T-helper 1 cell treated with Interleukin-12 subunit alpha and Interleukin-12 subunit beta and Interleukin-4 antibody, amounts not matched to agents 30 ng/mL and 1 ng/mL, for 36 hours (primary cell): ENCODE data around the gene RAD52. TPM values are rescaled to one million over a fixed set of nuclear protein-coding genes. Genes with fewer than 3 reads are reported as not detected.
"Not testable (repeated sequence)": the region's sequence is repeated elsewhere in the genome, so short reads cannot be mapped to it uniquely, and the experiment has no call there.

Experiments used
- intact Hi-C: fragments of 100-400 bp; cut with micrococcal nuclease; formaldehyde crosslinking; loops from one replicate; pipeline ENCODE4 v1.15.1; 2024
- total RNA-seq: library from RNA; stranded (reverse); gene quantifications from 2 replicates; pipeline ENCODE4 v1.2.3, GENCODE V29; 2022

The RAD52 gene
- total RNA-seq, 1 donor from 2014 or later = 17.7 TPM

- intact Hi-C loops = no loop called here
Observed at GRCh38 chr12:968545-968944, 19.1 kb upstream of the RAD52 start.

DNA sequence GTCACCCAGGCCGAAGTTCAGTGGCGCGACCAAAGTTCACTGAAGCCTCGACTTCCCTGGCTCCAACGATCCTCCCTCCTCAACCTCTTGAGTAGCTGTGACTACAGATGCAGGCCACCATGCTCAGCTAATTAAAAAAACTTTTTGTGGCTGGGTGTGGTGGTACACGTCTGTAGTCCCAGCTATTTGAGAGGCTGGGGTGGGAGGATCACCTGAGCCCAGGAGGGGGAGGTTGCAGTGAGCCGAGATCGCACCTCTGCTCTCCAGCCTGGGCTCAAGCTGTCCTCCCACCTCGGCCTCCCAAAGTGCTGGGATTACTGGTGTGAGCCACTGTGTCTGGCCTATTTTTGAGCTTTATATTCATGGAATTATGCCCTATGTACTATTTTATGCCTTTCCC, 18.1 kb upstream of the RAD52 start:
- intact Hi-C loops = no loop called here

- intact Hi-C loops = no loop called here
Observed at GRCh38 chr12:966724-967123, 17.2 kb upstream of the RAD52 start.

- intact Hi-C loops = no loop called here
Observed at GRCh38 chr12:958588-959123, 9.2 kb upstream of the RAD52 start.

GRCh38 chr12:955939-956338, 6.4 kb upstream of the RAD52 start:
- intact Hi-C loops = no loop called here

DNA sequence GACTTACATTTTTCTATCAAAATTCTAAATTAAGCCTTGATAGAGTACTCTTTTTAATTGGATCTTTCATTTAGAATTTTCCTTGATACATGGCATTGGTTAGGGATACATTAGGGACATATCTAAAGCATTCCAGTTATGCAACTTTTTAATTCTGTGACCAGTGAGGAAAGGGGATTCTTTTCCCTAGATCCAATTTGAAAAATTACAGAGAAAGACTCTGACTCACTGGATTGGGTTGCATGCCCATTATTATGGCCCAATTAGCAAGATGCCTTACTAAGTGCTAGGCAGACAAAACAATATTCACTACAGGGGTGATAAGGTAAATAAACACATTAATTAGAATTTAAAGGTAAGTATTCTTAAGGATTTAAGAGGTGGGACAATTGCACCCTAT, 5.2 kb upstream of the RAD52 start:
- intact Hi-C loops = no loop called here

- intact Hi-C loops = no loop called here
Observed at GRCh38 chr12:953776-954175, 4.3 kb upstream of the RAD52 start.

DNA sequence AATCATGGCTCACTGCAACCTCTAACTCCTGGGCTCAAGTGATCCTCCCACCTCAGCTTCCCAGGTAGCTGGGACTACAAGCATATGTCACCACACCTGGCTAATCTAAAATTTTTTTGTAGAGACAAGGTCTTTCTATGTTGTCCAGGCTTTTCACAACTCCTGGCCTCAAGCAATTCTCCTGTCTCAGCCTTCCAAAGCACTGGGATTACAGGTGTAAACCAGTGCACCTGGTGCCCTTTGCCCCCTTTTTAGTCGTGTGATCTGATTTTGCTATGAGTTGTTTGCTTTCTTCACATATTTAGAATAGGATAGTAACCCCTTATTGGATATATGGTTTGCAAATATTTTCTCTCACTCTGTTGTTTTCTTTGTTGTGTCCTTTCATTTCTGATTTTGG, 1.7 kb upstream of the RAD52 start:
- intact Hi-C loops = no loop called here

DNA sequence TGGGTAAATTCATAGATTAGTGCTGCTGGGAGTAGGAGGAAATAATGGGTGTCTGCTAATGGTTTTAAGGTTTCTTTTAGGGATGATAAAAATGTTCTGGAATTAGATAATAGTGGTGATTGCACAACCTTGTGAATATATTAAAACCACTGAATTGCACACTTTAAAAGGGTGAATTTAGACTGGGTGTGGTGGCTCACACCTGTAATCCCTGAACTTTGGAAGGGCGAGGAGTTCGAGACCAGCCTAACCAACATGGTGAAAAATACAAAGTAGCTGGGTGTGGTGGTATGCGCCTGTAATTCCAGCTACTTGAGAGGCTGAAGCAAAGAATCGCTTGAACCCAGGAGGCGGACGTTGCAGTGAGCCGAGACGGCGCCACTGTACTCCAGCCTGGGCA, 1.3 kb downstream of the RAD52 start:
- intact Hi-C loops = loop anchor here (2.0 to 5.0 kb wide), 5 partner anchors 41 to 743 kb away; partner anchors contain the start of genes ADIPOR2 and B4GALNT3

DNA sequence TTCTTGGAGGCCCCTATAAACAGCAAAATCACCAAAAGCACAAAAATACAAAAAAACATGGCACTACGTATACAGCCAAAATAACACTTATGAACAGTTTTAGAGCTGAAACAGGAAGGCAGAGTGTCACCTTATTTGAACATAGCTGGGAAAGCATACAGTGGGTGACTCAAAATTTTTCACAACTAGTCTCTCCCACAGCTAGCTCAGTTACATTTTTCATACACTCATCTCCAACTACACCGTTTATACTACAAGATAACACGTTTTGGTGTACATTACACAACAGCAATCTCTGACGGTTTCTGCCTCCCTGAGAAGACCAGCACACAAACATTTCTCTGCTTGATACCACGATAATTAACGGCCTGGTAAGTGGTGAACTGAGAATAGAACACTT, 2.9 kb downstream of the RAD52 start:
- intact Hi-C loops = loop anchor here (5.0 kb wide), 2 partner anchors 39 to 146 kb away; no protein-coding TSS in a partner anchor

GRCh38 chr12:946212-946611, 3.3 kb downstream of the RAD52 start:
- intact Hi-C loops = loop anchor here (5.0 kb wide), 2 partner anchors 39 to 146 kb away; no protein-coding TSS in a partner anchor

- intact Hi-C loops = no loop called here
Observed at GRCh38 chr12:944211-944610, 5.3 kb downstream of the RAD52 start.

DNA sequence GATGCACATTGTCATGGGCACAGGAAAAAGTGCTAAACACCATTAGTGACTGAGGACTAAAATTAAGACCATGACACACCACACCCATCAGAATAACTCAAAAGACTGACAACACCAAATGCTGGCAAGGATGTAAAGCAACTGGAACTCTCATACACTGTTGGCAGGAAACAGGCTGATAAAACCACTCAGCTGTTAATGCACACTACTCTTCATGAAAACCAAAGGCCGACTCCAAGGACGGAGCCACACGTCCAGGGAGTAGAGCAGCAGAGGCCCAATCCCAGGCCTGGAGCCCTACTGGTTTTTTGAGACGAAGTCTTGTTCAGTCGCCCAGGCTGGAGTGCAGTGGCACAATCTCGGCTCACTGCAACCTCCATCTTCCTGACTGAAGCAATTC, 6.4 kb downstream of the RAD52 start:
- intact Hi-C loops = no loop called here

- intact Hi-C loops = no loop called here
Observed at GRCh38 chr12:938810-939209, 10.7 kb downstream of the RAD52 start.

GRCh38 chr12:936377-937345, 12.8 kb downstream of the RAD52 start:
- intact Hi-C loops = no loop called here

DNA sequence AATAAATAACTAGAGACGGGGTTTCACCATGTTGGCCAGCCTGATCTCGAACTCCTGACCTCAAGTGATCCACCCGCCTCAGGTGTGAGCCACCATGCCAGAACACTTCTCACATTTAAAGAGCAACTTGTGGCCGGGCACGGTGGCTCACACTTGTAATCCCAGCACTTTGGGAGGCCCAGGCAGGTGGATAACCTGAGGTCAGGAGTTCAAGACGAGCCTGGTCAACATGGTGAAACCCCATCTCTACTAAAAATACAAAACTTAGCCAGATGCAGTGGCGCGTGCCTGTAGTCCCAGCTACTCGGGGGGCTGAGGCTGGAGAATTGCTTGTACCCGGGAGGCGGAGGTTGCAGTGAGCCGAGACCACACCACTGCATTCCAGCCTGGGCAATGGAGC, 13.6 kb downstream of the RAD52 start:
- intact Hi-C loops = not testable (repeated sequence)

DNA sequence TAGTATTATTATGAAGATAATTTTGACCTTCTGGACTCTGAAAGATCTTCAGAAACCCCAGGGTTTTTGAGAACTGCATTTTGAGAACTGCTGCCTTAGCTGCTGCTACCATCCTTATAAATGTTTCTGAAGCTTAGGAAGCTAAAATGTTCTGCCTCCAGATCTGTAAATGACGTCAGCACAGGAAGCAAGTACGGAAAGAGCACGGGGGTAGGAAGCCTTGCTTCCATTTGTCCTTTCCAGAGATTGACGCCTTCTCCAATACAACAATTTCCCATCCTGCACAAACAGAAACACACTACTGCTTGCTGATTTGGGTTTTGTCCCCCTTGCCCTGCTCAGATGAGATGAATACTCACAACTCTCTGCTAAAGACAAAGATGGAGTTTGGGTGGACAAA, 17.9 kb downstream of the RAD52 start:
- intact Hi-C loops = no loop called here

- intact Hi-C loops = no loop called here
Observed at GRCh38 chr12:931060-931459, 18.4 kb downstream of the RAD52 start.

DNA sequence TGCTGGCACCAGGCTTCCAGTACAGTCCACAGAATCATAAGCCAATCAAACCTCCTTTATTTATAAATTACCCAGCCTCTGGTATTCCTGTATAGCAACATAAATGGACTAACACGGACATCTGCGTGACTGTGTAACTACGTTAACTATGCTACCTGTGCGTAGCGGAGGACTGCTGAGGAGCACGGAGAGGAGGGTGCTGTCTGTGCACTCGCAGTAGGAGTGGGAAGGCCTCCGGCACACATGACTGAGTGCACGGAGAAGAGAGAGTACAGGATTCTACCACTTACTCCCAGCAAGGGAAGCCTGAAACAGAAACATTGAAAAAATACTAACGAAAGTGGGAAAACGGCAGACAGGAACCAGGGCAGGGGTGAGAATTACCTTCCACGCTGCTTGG, 22.9 kb downstream of the RAD52 start:
- intact Hi-C loops = no loop called here

- intact Hi-C loops = no loop called here
Observed at GRCh38 chr12:922285-922684, 27.2 kb downstream of the RAD52 start.

DNA sequence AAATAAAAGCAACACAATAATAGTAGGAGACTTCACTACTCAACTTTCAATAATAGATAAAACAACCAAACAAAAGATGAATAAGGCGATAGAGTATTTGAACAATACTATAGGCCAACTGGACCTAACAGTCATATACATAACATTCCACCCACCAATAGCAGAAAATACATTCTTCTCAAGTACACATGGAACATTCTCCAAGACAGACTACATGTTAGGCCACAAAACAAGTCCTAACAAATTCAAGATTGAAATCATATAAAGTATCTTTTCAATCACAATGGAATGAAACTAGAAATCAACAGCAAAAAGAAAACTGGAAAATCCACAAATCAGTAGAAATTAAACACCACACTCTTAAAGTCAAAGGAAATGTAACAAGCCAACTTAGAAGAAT, 28.8 kb downstream of the RAD52 start:
- intact Hi-C loops = no loop called here

- intact Hi-C loops = no loop called here
Observed at GRCh38 chr12:916712-917445, 32.6 kb downstream of the RAD52 start.
